ENCODE measurements around the gene PODN. TPM values are rescaled to one million over a fixed set of nuclear protein-coding genes. Genes with fewer than 3 reads are reported as not detected.

The PODN gene
- total and polyA plus RNA-seq, 8 donors, result 8.3 to 356 (median 33.5) TPM

DNA sequence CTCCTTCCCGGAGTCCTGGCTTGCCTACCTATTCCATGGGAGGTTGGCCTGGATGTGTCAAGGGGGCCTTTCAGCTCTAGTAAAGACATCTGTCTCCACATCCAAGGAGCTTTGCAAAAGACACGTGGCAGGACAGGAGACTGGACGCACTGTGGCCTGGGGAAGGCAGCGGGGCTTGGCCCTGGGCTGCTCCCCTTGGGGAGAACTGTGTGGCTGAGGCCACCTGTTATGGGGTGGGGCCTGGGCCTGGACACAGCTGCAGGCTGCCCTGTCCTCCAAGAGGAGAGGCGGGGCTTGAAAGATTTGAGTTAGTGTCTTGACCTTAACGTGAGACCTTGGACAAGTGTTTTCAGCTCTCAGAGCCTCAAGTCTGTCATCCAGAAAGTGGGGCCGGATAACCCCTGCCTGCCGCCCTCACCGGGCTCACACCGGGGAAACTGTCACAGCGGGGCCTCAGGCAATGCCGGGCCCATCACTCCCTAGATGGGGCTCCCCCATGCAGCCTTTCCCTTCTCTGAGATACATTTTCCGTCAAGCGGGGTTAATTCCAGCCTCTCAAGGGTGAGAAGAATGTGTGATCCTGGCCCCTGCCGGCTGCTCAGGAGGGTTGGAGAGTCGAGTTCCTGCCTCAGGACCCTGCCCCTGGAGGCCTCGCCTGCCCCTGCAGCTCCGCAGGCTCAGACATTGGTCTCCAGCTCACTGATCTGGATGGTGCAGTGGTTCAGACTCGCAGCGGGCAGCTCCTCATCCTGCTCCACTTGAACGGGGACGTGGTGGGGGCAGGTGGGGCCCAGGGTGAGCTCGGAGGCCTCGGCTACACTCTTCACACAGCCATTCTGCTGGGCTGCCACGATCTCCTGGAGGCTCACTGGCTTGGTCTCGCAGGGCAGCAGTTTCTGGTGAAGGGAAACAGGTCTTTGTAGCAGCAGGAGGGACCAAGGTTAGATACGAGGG, 25.6 kb downstream of the PODN start:
- intact Hi-C loops (cut with DNase I; ENCODE audit: low total_unique reads), result no loop called here
- TF ChIP-seq POLR2A (IDR thresholded peaks at IDR 0.05), result no peak
- TF ChIP-seq EP300 (IDR thresholded peaks at IDR 0.05), result no peak
- TF ChIP-seq, protein P1, sequence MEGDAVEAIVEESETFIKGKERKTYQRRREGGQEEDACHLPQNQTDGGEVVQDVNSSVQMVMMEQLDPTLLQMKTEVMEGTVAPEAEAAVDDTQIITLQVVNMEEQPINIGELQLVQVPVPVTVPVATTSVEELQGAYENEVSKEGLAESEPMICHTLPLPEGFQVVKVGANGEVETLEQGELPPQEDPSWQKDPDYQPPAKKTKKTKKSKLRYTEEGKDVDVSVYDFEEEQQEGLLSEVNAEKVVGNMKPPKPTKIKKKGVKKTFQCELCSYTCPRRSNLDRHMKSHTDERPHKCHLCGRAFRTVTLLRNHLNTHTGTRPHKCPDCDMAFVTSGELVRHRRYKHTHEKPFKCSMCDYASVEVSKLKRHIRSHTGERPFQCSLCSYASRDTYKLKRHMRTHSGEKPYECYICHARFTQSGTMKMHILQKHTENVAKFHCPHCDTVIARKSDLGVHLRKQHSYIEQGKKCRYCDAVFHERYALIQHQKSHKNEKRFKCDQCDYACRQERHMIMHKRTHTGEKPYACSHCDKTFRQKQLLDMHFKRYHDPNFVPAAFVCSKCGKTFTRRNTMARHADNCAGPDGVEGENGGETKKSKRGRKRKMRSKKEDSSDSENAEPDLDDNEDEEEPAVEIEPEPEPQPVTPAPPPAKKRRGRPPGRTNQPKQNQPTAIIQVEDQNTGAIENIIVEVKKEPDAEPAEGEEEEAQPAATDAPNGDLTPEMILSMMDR (IDR thresholded peaks at IDR 0.05), result no peak
- TF ChIP-seq POLR2AphosphoS5 (IDR thresholded peaks at IDR 0.05), result no peak

DNA sequence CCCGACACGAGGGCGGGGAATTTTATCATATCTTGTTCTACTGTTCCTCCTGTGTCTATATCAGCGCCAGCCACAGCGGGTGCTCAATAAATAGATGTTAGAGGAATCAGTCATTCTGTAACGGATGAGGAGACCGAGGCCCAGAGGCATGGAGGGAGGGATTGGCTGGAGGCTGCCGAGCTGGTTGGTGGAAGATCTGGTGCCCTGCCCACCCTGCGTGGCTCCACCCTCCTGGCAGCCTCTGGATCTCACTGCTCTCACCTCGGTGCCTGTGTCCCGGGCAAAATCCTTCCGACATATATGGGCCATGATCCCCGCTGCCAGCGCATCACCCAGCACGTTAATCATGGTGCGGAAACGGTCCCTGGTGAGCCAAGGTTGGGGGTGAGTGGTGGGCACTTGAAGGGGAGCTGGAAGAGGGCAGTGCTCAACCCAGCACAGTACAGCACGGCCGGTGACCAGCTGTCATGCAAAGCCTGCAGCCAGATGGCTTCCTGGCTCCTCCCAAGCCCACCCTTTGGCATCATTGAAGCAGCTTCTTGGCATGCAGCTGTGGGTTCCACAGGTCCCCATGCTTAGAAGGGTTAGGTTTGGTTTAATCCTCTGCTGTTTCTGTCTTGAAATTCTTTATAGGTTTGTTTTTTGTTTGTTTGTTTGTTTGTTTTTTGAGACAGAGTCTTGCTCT, 26.7 kb downstream of the PODN start:
- Histone ChIP-seq H3K27ac (peak overlapping the region in 1 of 5 donors; percentile 22), H3K27me3 (peaks cover 0 to 5% (median 0%) of the 10 kb centered on the region in 3 donors), H3K9me3 (no peaks in the 10 kb centered on the region), H3K4me1 (peaks cover 10 to 36% (median 26%) of the 10 kb centered on the region in 4 donors), H3K36me3 (peaks cover 0 to 43% (median 5%) of the 10 kb centered on the region in 4 donors), H3K4me3 (no peak overlapping the region)
- 86 to 94% (median 90%) methylated on average over 11 to 19 of the region's 19 CpGs for WGBS, 5 donors
- DNase-seq, result no peak
- intact Hi-C loops (cut with DNase I; ENCODE audit: low total_unique reads), result no loop called here
- no peak for TF ChIP-seq EP300 (IDR thresholded peaks at IDR 0.05)
- TF ChIP-seq POLR2AphosphoS5 (IDR thresholded peaks at IDR 0.05), result no peak
- TF ChIP-seq, protein P1 (IDR thresholded peaks at IDR 0.05), result no peak
- TF ChIP-seq POLR2A (IDR thresholded peaks at IDR 0.05), result no peak

More for the DNA sequence above, 25.6 kb downstream of the PODN start:
- WGBS, 5 donors, result 88 to 92% (median 89%) methylated on average over 24 to 27 of the region's 27 CpGs
- H3K27ac ChIP-seq, result no peak overlapping the region
- peaks cover 10 to 36% (median 23%) of the 10 kb centered on the region in 4 donors for H3K4me1 ChIP-seq
- peaks cover 0 to 55% (median 13%) of the 10 kb centered on the region in 4 donors for H3K36me3 ChIP-seq
- no peak overlapping the region for H3K4me3 ChIP-seq
- peaks cover 0 to 5% (median 0%) of the 10 kb centered on the region in 3 donors for H3K27me3 ChIP-seq
- no peaks in the 10 kb centered on the region for H3K9me3 ChIP-seq
- no peak for DNase-seq

DNA sequence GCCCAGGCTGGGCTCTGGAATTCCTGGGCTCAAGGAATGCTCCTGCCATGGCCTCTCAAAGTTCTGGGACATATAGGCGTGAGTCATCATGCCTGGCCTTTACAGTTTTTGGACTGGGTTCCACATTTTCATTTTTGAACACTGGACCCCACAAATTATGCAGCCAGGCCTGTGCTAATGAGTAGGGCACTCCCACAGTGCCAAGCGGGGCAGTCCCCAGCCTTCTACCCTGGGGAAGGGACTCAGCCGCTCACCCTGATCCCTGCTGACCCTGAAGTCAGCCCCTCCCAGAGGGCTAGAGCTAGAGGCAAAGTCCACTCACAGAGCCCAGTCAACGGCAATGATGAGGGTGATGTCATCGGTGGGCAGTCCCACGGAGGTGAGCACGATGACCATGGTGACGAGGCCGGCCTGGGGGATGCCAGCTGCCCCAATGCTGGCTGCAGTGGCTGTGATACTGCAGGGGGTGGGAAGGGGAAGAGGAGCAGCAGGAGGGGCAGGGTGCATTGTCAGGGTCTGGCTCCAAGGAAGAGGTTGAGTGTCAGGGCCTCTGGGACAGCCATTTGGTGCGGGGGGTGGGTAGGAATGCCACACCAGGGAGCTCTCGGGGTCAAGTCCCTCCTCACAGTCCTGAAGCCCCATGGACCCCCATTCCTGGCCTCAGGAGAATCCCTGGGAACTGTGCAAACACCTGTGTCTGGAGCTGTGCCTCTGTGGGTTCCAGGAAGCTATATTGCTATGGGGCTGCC, 27.6 kb downstream of the PODN start:
- peak overlapping the region in 2 of 5 donors; percentile 8 to 37 for H3K27ac ChIP-seq
- 72 to 87% (median 78%) methylated on average over 10 to 11 of the region's 11 CpGs for WGBS, 5 donors
- intact Hi-C loops (cut with DNase I; ENCODE audit: low total_unique reads), result no loop called here
- peaks cover 0 to 34% (median under 1%) of the 10 kb centered on the region in 4 donors for H3K36me3 ChIP-seq
- TF ChIP-seq EP300 (IDR thresholded peaks at IDR 0.05) (no peak), POLR2AphosphoS5 (IDR thresholded peaks at IDR 0.05) (no peak), POLR2A (IDR thresholded peaks at IDR 0.05) (no peak)
- TF ChIP-seq, protein P1 (IDR thresholded peaks at IDR 0.05), result no peak
- H3K9me3 ChIP-seq, result no peaks in the 10 kb centered on the region
- H3K4me3 ChIP-seq, result no peak overlapping the region
- peak; percentile 34 to 76 for DNase-seq
- peaks cover 10 to 36% (median 26%) of the 10 kb centered on the region in 4 donors for H3K4me1 ChIP-seq
- H3K27me3 ChIP-seq, result peaks cover 0 to 5% (median 0%) of the 10 kb centered on the region in 3 donors

Measured in stomach (tissue), 9 donors.